ENCODE data around the gene POLR1B. TPM values are rescaled to one million over a fixed set of nuclear protein-coding genes. Genes with fewer than 3 reads are reported as not detected.
"Not testable (repeated sequence)": the region's sequence is repeated elsewhere in the genome, so short reads cannot be mapped to it uniquely, and the experiment has no call there.

The POLR1B gene
- total RNA-seq, 1 experiment from 2014 or later: 36.9 TPM

DNA sequence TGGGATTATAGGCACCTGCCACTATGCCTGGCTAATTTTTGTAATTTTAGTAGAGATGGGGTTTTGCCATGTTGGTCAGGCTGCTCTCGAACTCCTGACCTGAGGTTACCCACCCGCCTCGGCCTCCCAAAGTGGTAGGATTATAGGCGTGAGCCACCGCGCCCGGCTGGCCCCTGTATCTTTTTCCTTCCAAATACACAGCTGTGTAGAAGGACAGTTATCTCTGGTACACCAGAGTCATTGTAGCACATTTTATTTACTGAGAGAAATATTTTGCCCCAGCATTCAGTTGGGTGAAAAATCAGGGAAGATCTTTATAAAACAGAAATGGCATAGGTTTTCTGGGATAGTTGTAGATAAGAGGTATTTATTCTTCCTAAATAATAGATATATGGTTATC, 23.5 kb upstream of the POLR1B start:
- no peak overlapping the region for H3K27ac Mint-ChIP-seq (ENCODE audit: unreplicated experiment)
- intact Hi-C loops (cut with micrococcal nuclease; ENCODE audit: unreplicated experiment): no loop called here
- CTCF ChIA-PET: no interaction called here
- TF ChIP-seq, protein P1, sequence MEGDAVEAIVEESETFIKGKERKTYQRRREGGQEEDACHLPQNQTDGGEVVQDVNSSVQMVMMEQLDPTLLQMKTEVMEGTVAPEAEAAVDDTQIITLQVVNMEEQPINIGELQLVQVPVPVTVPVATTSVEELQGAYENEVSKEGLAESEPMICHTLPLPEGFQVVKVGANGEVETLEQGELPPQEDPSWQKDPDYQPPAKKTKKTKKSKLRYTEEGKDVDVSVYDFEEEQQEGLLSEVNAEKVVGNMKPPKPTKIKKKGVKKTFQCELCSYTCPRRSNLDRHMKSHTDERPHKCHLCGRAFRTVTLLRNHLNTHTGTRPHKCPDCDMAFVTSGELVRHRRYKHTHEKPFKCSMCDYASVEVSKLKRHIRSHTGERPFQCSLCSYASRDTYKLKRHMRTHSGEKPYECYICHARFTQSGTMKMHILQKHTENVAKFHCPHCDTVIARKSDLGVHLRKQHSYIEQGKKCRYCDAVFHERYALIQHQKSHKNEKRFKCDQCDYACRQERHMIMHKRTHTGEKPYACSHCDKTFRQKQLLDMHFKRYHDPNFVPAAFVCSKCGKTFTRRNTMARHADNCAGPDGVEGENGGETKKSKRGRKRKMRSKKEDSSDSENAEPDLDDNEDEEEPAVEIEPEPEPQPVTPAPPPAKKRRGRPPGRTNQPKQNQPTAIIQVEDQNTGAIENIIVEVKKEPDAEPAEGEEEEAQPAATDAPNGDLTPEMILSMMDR (IDR thresholded peaks at IDR 0.05; ENCODE audit: unreplicated experiment): no peak
- DNase-seq: no peak
- peaks cover 14% of the 10 kb centered on the region for H3K36me3 Mint-ChIP-seq (ENCODE audit: insufficient read depth, unreplicated experiment)
- no TSS peak for BruUV-seq (replicated peaks)
- no peak overlapping the region for H3K4me3 Mint-ChIP-seq (ENCODE audit: low read depth, unreplicated experiment)
- peaks cover 4% of the 10 kb centered on the region for H3K9me3 Mint-ChIP-seq (ENCODE audit: low read depth, unreplicated experiment)
- H3K27me3 Mint-ChIP-seq (ENCODE audit: unreplicated experiment): no peaks in the 10 kb centered on the region
- no peaks in the 10 kb centered on the region for H3K4me1 Mint-ChIP-seq (ENCODE audit: low read depth, unreplicated experiment)

DNA sequence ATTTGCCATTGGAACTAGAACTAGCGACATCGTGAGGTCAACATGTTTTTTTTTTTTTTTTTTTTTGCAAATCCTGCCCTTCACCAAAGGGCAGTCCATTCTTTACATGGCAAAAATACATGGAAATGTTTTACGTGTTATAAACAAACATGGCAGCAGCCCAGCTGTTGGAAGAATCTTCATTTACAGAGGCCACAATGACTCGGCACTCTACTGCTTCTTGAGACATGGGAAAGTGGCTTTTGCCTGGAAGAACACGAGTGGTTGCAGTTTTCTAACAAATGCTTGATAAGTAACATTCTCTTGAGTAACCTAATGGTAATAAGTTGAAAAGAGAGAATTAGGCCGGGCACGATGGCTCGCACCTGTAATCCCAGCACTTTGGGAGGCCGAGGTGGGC, 22.8 kb upstream of the POLR1B start:
- H3K27me3 Mint-ChIP-seq (ENCODE audit: unreplicated experiment): no peaks in the 10 kb centered on the region
- peaks cover 4% of the 10 kb centered on the region for H3K9me3 Mint-ChIP-seq (ENCODE audit: low read depth, unreplicated experiment)
- TF ChIP-seq, protein P1 (IDR thresholded peaks at IDR 0.05; ENCODE audit: unreplicated experiment): no peak
- CTCF ChIA-PET: no interaction called here
- no peak overlapping the region for H3K27ac Mint-ChIP-seq (ENCODE audit: unreplicated experiment)
- intact Hi-C loops (cut with micrococcal nuclease; ENCODE audit: unreplicated experiment): no loop called here
- peaks cover 14% of the 10 kb centered on the region for H3K36me3 Mint-ChIP-seq (ENCODE audit: insufficient read depth, unreplicated experiment)
- no peaks in the 10 kb centered on the region for H3K4me1 Mint-ChIP-seq (ENCODE audit: low read depth, unreplicated experiment)
- H3K4me3 Mint-ChIP-seq (ENCODE audit: low read depth, unreplicated experiment): no peak overlapping the region
- no peak for DNase-seq
- BruUV-seq (replicated peaks): no TSS peak

DNA sequence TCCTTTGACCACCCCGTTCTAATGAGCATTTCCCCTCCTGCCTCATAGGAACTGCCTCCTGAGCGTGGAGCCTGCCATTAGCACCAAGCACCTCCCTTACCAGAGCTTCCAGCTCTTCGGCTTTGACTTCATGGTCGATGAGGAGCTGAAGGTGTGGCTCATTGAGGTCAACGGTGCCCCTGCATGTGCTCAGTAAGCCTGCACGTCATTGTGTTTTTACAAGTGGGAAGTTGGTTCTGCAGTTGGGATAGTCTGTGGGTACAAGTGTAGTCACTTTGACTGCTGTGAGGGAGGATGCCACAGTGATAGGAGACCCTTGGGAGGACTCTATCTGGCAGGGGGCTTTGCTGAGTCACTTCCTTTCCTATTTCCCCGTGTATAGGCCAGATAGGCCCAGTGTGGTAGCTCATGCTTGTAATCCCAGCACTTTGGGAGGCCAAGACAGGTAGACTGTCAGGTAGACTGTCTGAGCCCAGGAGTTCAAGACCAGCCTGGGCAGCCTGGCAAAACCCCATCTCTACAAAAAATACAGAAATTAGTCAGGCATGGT, 22.0 kb upstream of the POLR1B start:
- Mint-ChIP-seq H3K27ac (ENCODE audit: unreplicated experiment) (no peak overlapping the region), H3K9me3 (ENCODE audit: low read depth, unreplicated experiment) (peaks cover 1% of the 10 kb centered on the region)
- no TSS peak for BruUV-seq (replicated peaks)

DNA sequence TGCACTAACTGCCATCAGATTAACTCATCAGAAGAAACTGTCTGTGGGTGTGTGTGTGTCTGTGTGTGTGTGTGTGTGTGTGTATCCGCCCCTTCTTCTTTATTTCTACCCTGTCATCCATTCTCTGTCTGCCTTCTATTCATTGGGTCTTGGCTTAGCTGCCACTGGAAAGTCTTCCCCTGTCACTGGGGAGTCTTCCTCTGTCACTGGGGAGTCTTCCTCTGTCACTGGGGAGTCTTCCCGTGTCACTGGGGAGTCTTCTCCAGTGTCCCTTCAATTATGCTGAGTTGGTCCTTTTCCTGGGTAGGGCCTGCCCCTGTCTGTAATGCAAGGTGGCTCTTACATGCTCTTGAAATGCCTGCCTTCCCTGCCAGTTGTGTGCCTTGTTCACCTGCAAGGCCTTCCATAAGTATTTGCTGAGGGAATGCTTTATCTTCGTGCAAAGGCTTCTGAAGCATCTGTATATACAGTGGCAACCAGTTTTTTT, 18.9 kb upstream of the POLR1B start:
- Mint-ChIP-seq H3K27me3 (ENCODE audit: unreplicated experiment) (no peaks in the 10 kb centered on the region), H3K4me3 (ENCODE audit: low read depth, unreplicated experiment) (no peak overlapping the region), H3K36me3 (ENCODE audit: insufficient read depth, unreplicated experiment) (peaks cover 14% of the 10 kb centered on the region), H3K27ac (ENCODE audit: unreplicated experiment) (no peak overlapping the region), H3K4me1 (ENCODE audit: low read depth, unreplicated experiment) (no peaks in the 10 kb centered on the region), H3K9me3 (ENCODE audit: low read depth, unreplicated experiment) (no peaks in the 10 kb centered on the region)
- no TSS peak for BruUV-seq (replicated peaks)
- intact Hi-C loops (cut with micrococcal nuclease; ENCODE audit: unreplicated experiment): no loop called here
- TF ChIP-seq, protein P1 (IDR thresholded peaks at IDR 0.05; ENCODE audit: unreplicated experiment): no peak
- DNase-seq: no peak
- CTCF ChIA-PET: no interaction called here

More for the DNA sequence above, 22.0 kb upstream of the POLR1B start:
- no peak for DNase-seq
- peaks cover 14% of the 10 kb centered on the region for H3K36me3 Mint-ChIP-seq (ENCODE audit: insufficient read depth, unreplicated experiment)
- intact Hi-C loops (cut with micrococcal nuclease; ENCODE audit: unreplicated experiment): no loop called here
- H3K27me3 Mint-ChIP-seq (ENCODE audit: unreplicated experiment): no peaks in the 10 kb centered on the region
- H3K4me1 Mint-ChIP-seq (ENCODE audit: low read depth, unreplicated experiment): no peaks in the 10 kb centered on the region
- TF ChIP-seq, protein P1 (IDR thresholded peaks at IDR 0.05; ENCODE audit: unreplicated experiment): no peak
- no peak overlapping the region for H3K4me3 Mint-ChIP-seq (ENCODE audit: low read depth, unreplicated experiment)
- CTCF ChIA-PET: interaction anchor here (0.5 to 0.7 kb wide), 2 partner anchors 382 to 609 kb away, joined by 4 to 5 read pairs; partner anchors contain the start of gene FBLN7

DNA sequence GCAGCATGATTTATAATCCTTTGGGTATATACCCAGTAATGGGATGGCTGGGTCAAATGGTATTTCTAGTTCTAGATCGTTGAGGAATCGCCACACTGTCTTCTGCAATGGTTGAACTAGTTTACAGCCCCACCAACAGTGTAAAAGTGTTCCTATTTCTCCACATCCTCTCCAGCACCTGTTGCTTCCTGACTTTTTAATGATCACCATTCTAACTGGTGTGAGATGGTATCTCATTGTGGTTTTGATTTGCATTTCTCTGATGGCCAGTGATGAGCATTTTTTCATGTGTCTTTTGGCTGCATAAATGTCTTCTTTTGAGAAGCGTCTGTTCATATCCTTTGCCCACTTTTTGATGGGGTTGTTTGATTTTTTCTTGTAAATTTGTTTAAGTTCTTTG, 18.0 kb upstream of the POLR1B start:
- intact Hi-C loops (cut with micrococcal nuclease; ENCODE audit: unreplicated experiment); H3K4me1 Mint-ChIP-seq (ENCODE audit: low read depth, unreplicated experiment); DNase-seq; H3K27ac Mint-ChIP-seq (ENCODE audit: unreplicated experiment); H3K4me3 Mint-ChIP-seq (ENCODE audit: low read depth, unreplicated experiment); H3K27me3 Mint-ChIP-seq (ENCODE audit: unreplicated experiment); CTCF ChIA-PET; H3K9me3 Mint-ChIP-seq (ENCODE audit: low read depth, unreplicated experiment); BruUV-seq (replicated peaks): not testable (repeated sequence)
- H3K36me3 Mint-ChIP-seq (ENCODE audit: insufficient read depth, unreplicated experiment): peaks cover 14% of the 10 kb centered on the region
